ENCODE data around the gene LRRC3.
A peak's percentile ranks its signal among the peaks of the same experiment; 100 is the strongest.

The LRRC3 gene

GRCh38 chr21:44461464-44462001, 6.2 kb downstream of the LRRC3 start:
- H3K9me3 ChIP-seq (replicated peaks; ENCODE audit: insufficient read depth, low read length), result no peaks in the 10 kb centered on the region
- H3K36me3 ChIP-seq (replicated peaks; ENCODE audit: insufficient read depth, low read length), result no peaks in the 10 kb centered on the region
- H2AFZ ChIP-seq (ENCODE audit: low read length), result no peak overlapping the region
- H3F3A ChIP-seq (ENCODE audit: insufficient read depth, low read length), result no peaks in the 10 kb centered on the region
- no peak overlapping the region for H3K9ac ChIP-seq (ENCODE audit: low read length)
- H3K9me2 ChIP-seq (replicated peaks; ENCODE audit: insufficient read depth, low read length), result no peaks in the 10 kb centered on the region
- no peak overlapping the region for H3K27ac ChIP-seq (ENCODE audit: low read length)
- no peak for DNase-seq
- no peaks in the 10 kb centered on the region for H4K20me1 ChIP-seq (ENCODE audit: insufficient read depth, low read length)
- no peaks in the 10 kb centered on the region for H3K79me2 ChIP-seq (ENCODE audit: low read length)
- H3K4me3 ChIP-seq (ENCODE audit: low read length), result no peak overlapping the region
- 0 out of 2 replicates have a peak, but pooled peaks have one; percentile 8 for TF ChIP-seq CTCF (IDR thresholded peaks at IDR 0.05; ENCODE audit: low read length)
- TF ChIP-seq EZH2 (optimal IDR thresholded peaks at IDR 0.05; ENCODE audit: low read depth, low read length), result no peak
- no peaks in the 10 kb centered on the region for H3K4me1 ChIP-seq (ENCODE audit: low read length)
- no peak overlapping the region for H3K4me2 ChIP-seq (ENCODE audit: low read depth, low read length)
- peaks cover 94% of the 10 kb centered on the region for H3K27me3 ChIP-seq (replicated peaks; ENCODE audit: insufficient read depth, low read length)

- no peaks in the 10 kb centered on the region for H3F3A ChIP-seq (ENCODE audit: insufficient read depth, low read length)
- no peaks in the 10 kb centered on the region for H3K9me3 ChIP-seq (replicated peaks; ENCODE audit: insufficient read depth, low read length)
- no peaks in the 10 kb centered on the region for H3K79me2 ChIP-seq (ENCODE audit: low read length)
- H3K27ac ChIP-seq (ENCODE audit: low read length), result no peak overlapping the region
- H3K9ac ChIP-seq (ENCODE audit: low read length), result no peak overlapping the region
- no peaks in the 10 kb centered on the region for H3K9me2 ChIP-seq (replicated peaks; ENCODE audit: insufficient read depth, low read length)
- no peaks in the 10 kb centered on the region for H4K20me1 ChIP-seq (ENCODE audit: insufficient read depth, low read length)
- TF ChIP-seq EZH2phosphoT487 (IDR thresholded peaks at IDR 0.05; ENCODE audit: low read length), result no peak
- no peak for TF ChIP-seq EZH2 (optimal IDR thresholded peaks at IDR 0.05; ENCODE audit: low read depth, low read length)
- no peak for TF ChIP-seq CTCF (IDR thresholded peaks at IDR 0.05; ENCODE audit: low read length)
- no peak overlapping the region for H3K4me2 ChIP-seq (ENCODE audit: low read depth, low read length)
- H2AFZ ChIP-seq (ENCODE audit: low read length), result no peak overlapping the region
- DNase-seq, result no peak
- H3K36me3 ChIP-seq (replicated peaks; ENCODE audit: insufficient read depth, low read length), result no peaks in the 10 kb centered on the region
- no peaks in the 10 kb centered on the region for H3K4me1 ChIP-seq (ENCODE audit: low read length)
- no peak overlapping the region for H3K4me3 ChIP-seq (ENCODE audit: low read length)
- H3K27me3 ChIP-seq (replicated peaks; ENCODE audit: insufficient read depth, low read length), result peaks cover 94% of the 10 kb centered on the region
Observed at GRCh38 chr21:44462086-44462833, 7.0 kb downstream of the LRRC3 start.

- TF ChIP-seq EZH2phosphoT487 (IDR thresholded peaks at IDR 0.05; ENCODE audit: low read length), result no peak
- TF ChIP-seq CTCF (IDR thresholded peaks at IDR 0.05; ENCODE audit: low read length), result no peak
- no peak overlapping the region for H3K4me3 ChIP-seq (ENCODE audit: low read length)
- H3K27ac ChIP-seq (ENCODE audit: low read length), result no peak overlapping the region
- H3K9me3 ChIP-seq (replicated peaks; ENCODE audit: insufficient read depth, low read length), result no peaks in the 10 kb centered on the region
- H3F3A ChIP-seq (ENCODE audit: insufficient read depth, low read length), result no peaks in the 10 kb centered on the region
- no peak overlapping the region for H2AFZ ChIP-seq (ENCODE audit: low read length)
- H3K27me3 ChIP-seq (replicated peaks; ENCODE audit: insufficient read depth, low read length), result peaks cover 94% of the 10 kb centered on the region
- no peaks in the 10 kb centered on the region for H3K36me3 ChIP-seq (replicated peaks; ENCODE audit: insufficient read depth, low read length)
- no peaks in the 10 kb centered on the region for H3K9me2 ChIP-seq (replicated peaks; ENCODE audit: insufficient read depth, low read length)
- H4K20me1 ChIP-seq (ENCODE audit: insufficient read depth, low read length), result no peaks in the 10 kb centered on the region
- H3K9ac ChIP-seq (ENCODE audit: low read length), result no peak overlapping the region
- H3K79me2 ChIP-seq (ENCODE audit: low read length), result no peaks in the 10 kb centered on the region
- H3K4me1 ChIP-seq (ENCODE audit: low read length), result no peaks in the 10 kb centered on the region
- H3K4me2 ChIP-seq (ENCODE audit: low read depth, low read length), result no peak overlapping the region
- DNase-seq, result no peak
Observed at GRCh38 chr21:44462834-44463200, 7.5 kb downstream of the LRRC3 start.

All from MM.1S (cell line).